ENCODE data around the gene FAM120B.

The FAM120B gene

GRCh38 chr6:170404697-170405096 lies 98.1 kb downstream of the FAM120B start:
- Histone ChIP-seq H3K4me3 (replicated peaks; ENCODE audit: insufficient read depth, low read length) (no peak overlapping the region), H3K27me3 (ENCODE audit: insufficient read depth, poor library complexity, severe bottlenecking) (no peaks in the 10 kb centered on the region), H3K27ac (replicated peaks) (no peak overlapping the region)
- DNase-seq (ENCODE audit: low read depth in 1 of 2, low spot score in 1 of 2), result no peak
- TF ChIP-seq, protein P1, sequence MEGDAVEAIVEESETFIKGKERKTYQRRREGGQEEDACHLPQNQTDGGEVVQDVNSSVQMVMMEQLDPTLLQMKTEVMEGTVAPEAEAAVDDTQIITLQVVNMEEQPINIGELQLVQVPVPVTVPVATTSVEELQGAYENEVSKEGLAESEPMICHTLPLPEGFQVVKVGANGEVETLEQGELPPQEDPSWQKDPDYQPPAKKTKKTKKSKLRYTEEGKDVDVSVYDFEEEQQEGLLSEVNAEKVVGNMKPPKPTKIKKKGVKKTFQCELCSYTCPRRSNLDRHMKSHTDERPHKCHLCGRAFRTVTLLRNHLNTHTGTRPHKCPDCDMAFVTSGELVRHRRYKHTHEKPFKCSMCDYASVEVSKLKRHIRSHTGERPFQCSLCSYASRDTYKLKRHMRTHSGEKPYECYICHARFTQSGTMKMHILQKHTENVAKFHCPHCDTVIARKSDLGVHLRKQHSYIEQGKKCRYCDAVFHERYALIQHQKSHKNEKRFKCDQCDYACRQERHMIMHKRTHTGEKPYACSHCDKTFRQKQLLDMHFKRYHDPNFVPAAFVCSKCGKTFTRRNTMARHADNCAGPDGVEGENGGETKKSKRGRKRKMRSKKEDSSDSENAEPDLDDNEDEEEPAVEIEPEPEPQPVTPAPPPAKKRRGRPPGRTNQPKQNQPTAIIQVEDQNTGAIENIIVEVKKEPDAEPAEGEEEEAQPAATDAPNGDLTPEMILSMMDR (IDR thresholded peaks at IDR 0.05; ENCODE audit: insufficient read depth, low read length), result no peak
- TF ChIP-seq SPI1 (IDR thresholded peaks at IDR 0.05; ENCODE audit: borderline replicate concordance, low read depth) (no peak), REST (IDR thresholded peaks at IDR 0.05; ENCODE audit: insufficient replicate concordance, low read depth) (no peak), POLR2AphosphoS5 (IDR thresholded peaks at IDR 0.05; ENCODE audit: low read depth) (no peak), GABPA (IDR thresholded peaks at IDR 0.05; ENCODE audit: low read depth) (no peak)

- Histone ChIP-seq H3K27me3 (ENCODE audit: insufficient read depth, poor library complexity, severe bottlenecking) (no peaks in the 10 kb centered on the region), H3K4me3 (replicated peaks; ENCODE audit: insufficient read depth, low read length) (no peak overlapping the region), H3K27ac (replicated peaks) (no peak overlapping the region)
- no peak for DNase-seq (ENCODE audit: low read depth in 1 of 2, low spot score in 1 of 2)
- TF ChIP-seq POLR2AphosphoS5 (IDR thresholded peaks at IDR 0.05; ENCODE audit: low read depth) (no peak), REST (IDR thresholded peaks at IDR 0.05; ENCODE audit: insufficient replicate concordance, low read depth) (no peak), SPI1 (IDR thresholded peaks at IDR 0.05; ENCODE audit: borderline replicate concordance, low read depth) (no peak), GABPA (IDR thresholded peaks at IDR 0.05; ENCODE audit: low read depth) (no peak)
- TF ChIP-seq, protein P1 (IDR thresholded peaks at IDR 0.05; ENCODE audit: insufficient read depth, low read length), result no peak
Measured at GRCh38 chr6:170405311-170405975, 98.9 kb downstream of the FAM120B start.

- Histone ChIP-seq H3K4me3 (replicated peaks; ENCODE audit: insufficient read depth, low read length) (no peak overlapping the region), H3K27me3 (ENCODE audit: insufficient read depth, poor library complexity, severe bottlenecking) (no peaks in the 10 kb centered on the region), H3K27ac (replicated peaks) (no peak overlapping the region)
- TF ChIP-seq GABPA (IDR thresholded peaks at IDR 0.05; ENCODE audit: low read depth), result no peak
- TF ChIP-seq POLR2AphosphoS5 (IDR thresholded peaks at IDR 0.05; ENCODE audit: low read depth), result no peak
- TF ChIP-seq REST (IDR thresholded peaks at IDR 0.05; ENCODE audit: insufficient replicate concordance, low read depth), result no peak
- TF ChIP-seq, protein P1 (IDR thresholded peaks at IDR 0.05; ENCODE audit: insufficient read depth, low read length), result no peak
- TF ChIP-seq SPI1 (IDR thresholded peaks at IDR 0.05; ENCODE audit: borderline replicate concordance, low read depth), result no peak
- no peak for DNase-seq (ENCODE audit: low read depth in 1 of 2, low spot score in 1 of 2)
Measured at GRCh38 chr6:170407200-170407599, 100.6 kb downstream of the FAM120B start.

Data from HL-60 (cell line).